Colonic mucosa (tissue), 4 donors: ENCODE measurements around the gene SLC41A3. TPM values are rescaled to one million over a fixed set of nuclear protein-coding genes. Genes with fewer than 3 reads are reported as not detected.

Source experiments
- DNase-seq: peaks from one replicate; pipeline ENCODE4 v3.0.0-alpha.2; 2020
- H3K27ac ChIP-seq: fragments of 200-600 bp; one replicate; pipeline ENCODE4 v1.8.0; 2021
- H3K27me3 ChIP-seq: fragments of 200-600 bp; one replicate; pipeline ENCODE4 v1.8.0; 2021
- H3K36me3 ChIP-seq: fragments of 200-600 bp; one replicate; pipeline ENCODE4 v1.8.0; 2021
- H3K4me1 ChIP-seq: fragments of 200-600 bp; one replicate; pipeline ENCODE4 v1.8.0; 2021; ENCODE audit warnings: mild to moderate bottlenecking
- H3K4me3 ChIP-seq: fragments of 200-600 bp; one replicate; pipeline ENCODE4 v1.8.0; 2021
- H3K9ac ChIP-seq, 2 donors: one replicate each; pipeline ENCODE4 v1.7.0; 2013; ENCODE audit warnings: control low read depth in 2 of 2, low read depth in 2 of 2, low read length in 2 of 2
- H3K9me3 ChIP-seq: fragments of 200-600 bp; one replicate; pipeline ENCODE4 v1.8.0; 2021
- CTCF ChIP-seq: fragments of 200-600 bp; IDR thresholded peaks from one replicate; pipeline ENCODE4 v1.8.0; 2022; ENCODE audit warnings: antibody characterized with exemption, mild to moderate bottlenecking
- intact Hi-C: fragments of 100-400 bp; cut with DNase I; formaldehyde crosslinking; loops from one replicate; pipeline ENCODE4 v1.14.1; 2022
- total RNA-seq, 2 donors: library from RNA; stranded (reverse); fragmentation: NEBNext Ultra II Directional in 1 of 2; extraction: Animal tissue kit (Norgen Biotek cat#: 25700) in 1 of 2; gene quantifications; one replicate each; pipeline ENCODE4 v1.2.1, GENCODE V29; 2021
- donor health status: healthy.
- donor health status: DM: no; HTN: no; CAD: no.
- donor health status: DM: no; HTN: no; CAD: no.

Gene SLC41A3
- total RNA-seq, 2 donors from 2014 or later: 27.6 to 33.1 TPM

GRCh38 chr3:125961289-125961589, 122.7 kb downstream of the SLC41A3 start:
- Histone ChIP-seq H3K4me3 (no peak overlapping the region), H3K9ac (no peak overlapping the region), H3K36me3 (no peaks in the 10 kb centered on the region), H3K27ac (no peak overlapping the region), H3K4me1 (no peaks in the 10 kb centered on the region), H3K9me3 (no peaks in the 10 kb centered on the region), H3K27me3 (peaks cover 3% of the 10 kb centered on the region)
- intact Hi-C loops: no loop called here
- TF ChIP-seq CTCF: no peak
- DNase-seq: no peak

- Histone ChIP-seq H3K9me3 (no peaks in the 10 kb centered on the region), H3K27ac (no peak overlapping the region), H3K36me3 (no peaks in the 10 kb centered on the region), H3K9ac (no peak overlapping the region), H3K4me1 (no peaks in the 10 kb centered on the region), H3K4me3 (no peak overlapping the region), H3K27me3 (peaks cover 3% of the 10 kb centered on the region)
- no peak for DNase-seq
- intact Hi-C loops: no loop called here
- no peak for TF ChIP-seq CTCF
Observed at GRCh38 chr3:125960456-125961288, 123.3 kb downstream of the SLC41A3 start.

- Histone ChIP-seq H3K9ac (no peak overlapping the region), H3K36me3 (no peaks in the 10 kb centered on the region), H3K27me3 (peaks cover 3% of the 10 kb centered on the region), H3K4me3 (no peak overlapping the region), H3K9me3 (no peaks in the 10 kb centered on the region), H3K27ac (no peak overlapping the region), H3K4me1 (no peaks in the 10 kb centered on the region)
- intact Hi-C loops: no loop called here
- no peak for TF ChIP-seq CTCF
- DNase-seq: no peak
Observed at GRCh38 chr3:125960066-125960424, 123.9 kb downstream of the SLC41A3 start.

DNA sequence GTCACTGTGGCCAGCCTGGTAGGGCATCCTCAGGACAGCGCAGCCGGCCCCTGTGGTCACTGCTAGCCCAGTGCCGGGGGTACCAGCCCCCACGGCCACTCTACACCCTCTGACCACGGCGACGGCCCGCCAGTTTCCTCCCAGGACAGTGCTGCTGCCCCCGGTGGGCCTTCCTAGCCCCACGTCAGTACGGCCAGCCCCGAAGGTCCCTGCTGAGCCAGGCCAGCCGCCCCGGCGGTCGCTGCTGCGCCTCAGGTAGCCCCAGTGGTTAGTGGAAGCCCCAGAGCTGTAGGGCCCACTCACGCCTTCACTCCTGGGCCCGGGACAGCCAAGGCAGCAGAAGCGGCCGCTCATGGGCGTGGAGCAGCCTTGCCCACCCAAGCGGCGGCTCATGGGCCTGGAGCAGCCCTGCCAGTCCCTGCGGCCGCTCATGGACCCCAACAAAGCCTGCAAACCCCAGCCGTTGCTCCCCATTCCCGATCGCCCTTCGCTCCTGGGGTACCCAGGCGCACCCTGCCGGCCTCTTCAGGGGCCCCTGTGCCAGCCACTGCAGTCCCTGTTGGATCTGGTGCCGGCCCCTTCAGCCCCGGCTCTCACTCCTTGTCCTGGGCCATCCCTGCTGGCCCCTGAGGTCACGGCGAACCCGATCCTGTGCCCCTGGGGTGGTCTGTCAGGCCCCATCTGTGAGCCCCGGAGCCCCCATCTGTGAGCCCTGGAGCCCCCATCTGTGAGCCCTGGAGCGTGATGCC, 124.4 kb downstream of the SLC41A3 start:
- DNase-seq: no peak
- Histone ChIP-seq H3K9ac (no peak overlapping the region), H3K27ac (no peak overlapping the region), H3K27me3 (peaks cover 3% of the 10 kb centered on the region), H3K4me1 (no peaks in the 10 kb centered on the region), H3K9me3 (no peaks in the 10 kb centered on the region), H3K36me3 (no peaks in the 10 kb centered on the region), H3K4me3 (no peak overlapping the region)
- no peak for TF ChIP-seq CTCF
- intact Hi-C loops: no loop called here

- H3K27me3 ChIP-seq: peaks cover 3% of the 10 kb centered on the region
- no peak overlapping the region for H3K9ac ChIP-seq
- no peak overlapping the region for H3K4me3 ChIP-seq
- no peaks in the 10 kb centered on the region for H3K9me3 ChIP-seq
- no peak for TF ChIP-seq CTCF
- H3K36me3 ChIP-seq: no peaks in the 10 kb centered on the region
- intact Hi-C loops: no loop called here
- DNase-seq: no peak
- no peak overlapping the region for H3K27ac ChIP-seq
- no peaks in the 10 kb centered on the region for H3K4me1 ChIP-seq
Observed at GRCh38 chr3:125958511-125959316, 125.2 kb downstream of the SLC41A3 start.
